GM12878 (cell line): ENCODE data around the gene SCARF2. TPM values are rescaled to one million over a fixed set of nuclear protein-coding genes. Genes with fewer than 3 reads are reported as not detected.
"Not testable (repeated sequence)": the region's sequence is repeated elsewhere in the genome, so short reads cannot be mapped to it uniquely, and the experiment has no call there.

Source experiments
- ATAC-seq: fragments of 200-7000 bp; cut with Tn5 transposase; 3 replicates; pipeline ENCODE4 v1.9.1; 2020; ENCODE audit warnings: mild to moderate bottlenecking, moderate library complexity
- BruUV-seq: library from RNA; stranded (reverse); fragments of 400-500 nt; replicated peaks from 2 replicates; lab custom pipeline; 2021; lab: Mats Ljungman, UMichigan
- CTCF ChIA-PET: fragments of 300-600 bp; sonication (Branson Sonifier 250); formaldehyde crosslinking; extraction: SDS; loops from one replicate; lab custom pipeline; 2021; ENCODE audit warnings: inconsistent platforms; lab: Yijun Ruan, JAX
- POLR2A ChIA-PET: fragments of 350-600 bp; formaldehyde crosslinking; extraction: SDS; loops from one replicate; lab custom pipeline; 2021; ENCODE audit warnings: inconsistent platforms; lab: Charles Lee
- RAD21 ChIA-PET: fragments of 300-600 bp; sonication (Branson Sonifier 250); formaldehyde crosslinking; loops from one replicate; lab custom pipeline; 2023; ENCODE audit warnings: antibody characterized with exemption; ENCODE audit not compliant: unreplicated experiment; lab: Charles Lee
- SMC1A ChIA-PET: fragments of 300-600 bp; sonication (Branson Sonifier 250); formaldehyde crosslinking; loops from one replicate; lab custom pipeline; 2023; ENCODE audit not compliant: unreplicated experiment, uncharacterized antibody; lab: Charles Lee
- DNase-seq: peaks from one replicate; pipeline ENCODE4 v3.0.0-alpha.2; 2011; ENCODE audit warnings: low read depth, low spot score
- FAIRE-seq: peaks from 3 replicates; lab custom pipeline; 2011; peaks lifted over from hg19 to GRCh38; lab: Jason Lieb, UNC
- H2AFZ ChIP-seq: 2 replicates; pipeline ENCODE4 v1.6.0; 2011; ENCODE audit warnings: low read depth, low read length, control low read depth; ENCODE audit not compliant: control insufficient read depth
- H3K27ac ChIP-seq: 2 replicates; pipeline ENCODE4 v1.5.1; 2011; ENCODE audit warnings: control low read depth; ENCODE audit not compliant: control insufficient read depth, insufficient read depth
- H3K27me3 ChIP-seq, 2 experiments: replicated peaks in 1 of 2; 2 replicates each; pipeline versions ENCODE4 v1.6.0 to v1.6.1; 2011; ENCODE audit warnings: low read length in 1 of 2; ENCODE audit not compliant: control insufficient read depth in 2 of 2, insufficient read depth in 2 of 2
- H3K36me3 ChIP-seq, 2 experiments: 2 replicates each; pipeline ENCODE4 v1.5.1; 2011; ENCODE audit warnings: low read length in 1 of 2; ENCODE audit not compliant: control insufficient read depth in 2 of 2, insufficient read depth in 2 of 2
- H3K4me1 ChIP-seq: 2 replicates; pipeline ENCODE4 v1.6.1; 2011; ENCODE audit warnings: mild to moderate bottlenecking, low read length, moderate library complexity, mixed read lengths; ENCODE audit not compliant: control insufficient read depth, insufficient read depth
- H3K4me2 ChIP-seq: 2 replicates; pipeline ENCODE4 v1.6.0; 2011; ENCODE audit warnings: control low read depth; ENCODE audit not compliant: control insufficient read depth, insufficient read depth
- H3K4me3 ChIP-seq: fragments of 200-600 bp; sonication (generic); 2 replicates; pipeline ENCODE4 v1.5.1; 2016
- H3K79me2 ChIP-seq: 2 replicates; pipeline ENCODE4 v1.6.0; 2011; ENCODE audit warnings: low read length; ENCODE audit not compliant: control insufficient read depth, insufficient read depth
- H3K9ac ChIP-seq: 2 replicates; pipeline ENCODE4 v1.8.0; 2011; ENCODE audit warnings: low read length, control low read depth, mixed read lengths; ENCODE audit not compliant: control insufficient read depth, insufficient read depth
- H3K9me3 ChIP-seq: replicated peaks from 3 replicates; pipeline ENCODE4 v1.5.1; 2011; ENCODE audit warnings: mild to moderate bottlenecking, low read length; ENCODE audit not compliant: control insufficient read depth, insufficient read depth
- H4K20me1 ChIP-seq: 2 replicates; pipeline ENCODE4 v1.6.0; 2011; ENCODE audit not compliant: control insufficient read depth, insufficient read depth
- ATF3 ChIP-seq: IDR thresholded peaks from 2 replicates; pipeline ENCODE4 v1.6.1; 2011; ENCODE audit warnings: low read depth, mild to moderate bottlenecking, low read length, moderate library complexity, borderline replicate concordance; ENCODE audit errors: extremely low read depth
- BRCA1 ChIP-seq: IDR thresholded peaks from 2 replicates; pipeline ENCODE4 v1.6.1; 2011; ENCODE audit warnings: low read depth, low read length, improper control_type of control experiment
- CHD4 ChIP-seq: fragments of 200-600 bp; sonication (generic); IDR thresholded peaks from 2 replicates; pipeline ENCODE4 v1.6.1; 2016; ENCODE audit warnings: mild to moderate bottlenecking
- ETV6 ChIP-seq, 2 experiments: fragments of 450-650 bp in 1 of 2; IDR thresholded peaks in 1 of 2; conservative IDR thresholded peaks in 1 of 2; 2 replicates each; pipeline ENCODE4 v1.6.1; 2014; ENCODE audit warnings: antibody characterized with exemption in 1 of 2, borderline replicate concordance in 1 of 2, low read depth in 1 of 2, mild to moderate bottlenecking in 1 of 2, moderate library complexity in 1 of 2
- IRF5 ChIP-seq: fragments of 450-650 bp; IDR thresholded peaks from 2 replicates; pipeline ENCODE4 v1.6.1; 2017; ENCODE audit warnings: borderline replicate concordance
- KLF5 ChIP-seq: fragments of 450-650 bp; IDR thresholded peaks from 2 replicates; pipeline ENCODE4 v1.6.1; 2014; ENCODE audit warnings: mild to moderate bottlenecking; ENCODE audit not compliant: partially characterized antibody
- LARP7 ChIP-seq: fragments of 450-650 bp; IDR thresholded peaks from 2 replicates; pipeline ENCODE4 v1.6.1; 2017; ENCODE audit warnings: mild to moderate bottlenecking
- SMC3 ChIP-seq: IDR thresholded peaks from 2 replicates; pipeline ENCODE4 v1.6.1; 2011; ENCODE audit warnings: low read length, improper control_type of control experiment, borderline replicate concordance
- ZBTB40 ChIP-seq: fragments of 450-650 bp; IDR thresholded peaks from 2 replicates; pipeline ENCODE4 v1.6.1; 2016; ENCODE audit warnings: mild to moderate bottlenecking, moderate library complexity, borderline replicate concordance
- WGBS: methylation state at CpG from one replicate; pipeline ENCODE4 v1.1.6; 2016; ENCODE audit warnings: low lambda C conversion rate; ENCODE audit not compliant: insufficient replicate concordance, insufficient coverage; ENCODE audit errors: missing lambda C conversion rate; 5-methylcytosine and 5-hydroxymethylcytosine counted together
- in situ Hi-C: fragments of 300-500 bp; cut with MboI; formaldehyde crosslinking; loops from 9 replicates; pipeline ENCODE4 v1.14.3; 2018; ENCODE audit warnings: mixed read lengths
- intact Hi-C: fragments of 100-400 bp; cut with micrococcal nuclease; formaldehyde crosslinking; loops from one replicate; pipeline ENCODE4 v1.14.2; 2022; ENCODE audit not compliant: unreplicated experiment
- polyA plus RNA-seq, 11 experiments: library from polyadenylated mRNA; depleted of rRNA in 4 of 11; unstranded in 6 of 11; stranded (reverse) in 5 of 11; fragments of >200 nt; fragmentation: Nextera tagmentation in 4 of 11; fragmentation: Illumina TruSeq in 1 of 11; extraction: Ambion mirVana in 4 of 11; extraction: Trizol in 1 of 11; gene quantifications; 1 replicate in 1 of 11; 2 replicates in 10 of 11; pipeline versions ENCODE4 v1.2.1 to v1.2.3, GENCODE V29; 2011 to 2016; ENCODE audit warnings: inconsistent platforms in 2 of 11, missing spikeins in 2 of 11, low read depth in 1 of 11
- total RNA-seq, 4 experiments: library from RNA; depleted of rRNA in 3 of 4; stranded (reverse); fragments of >200 nt in 3 of 4; fragmentation: Illumina TruSeq in 1 of 4; extraction: Trizol in 1 of 4; gene quantifications; 2 replicates each; pipeline versions ENCODE4 v1.2.1 to v1.2.3, GENCODE V29; 2013 to 2021

Gene SCARF2
- total and polyA plus RNA-seq, 10 of the 15 experiments (the other 5 are each of a cell fraction or from before 2014, with no cell fraction given): 0.01 to 0.74 (median 0.17) TPM; not detected in 5

- DNase-seq: no peak
- ChIA-PET CTCF (interaction anchor here (1.4 kb wide), 1 partner anchor 11 kb away, joined by 7 read pairs; no protein-coding TSS in a partner anchor), SMC1A (interaction anchor here (2.4 kb wide), 1 partner anchor 10 kb away, joined by 5 read pairs; no protein-coding TSS in a partner anchor), POLR2A (no interaction called here), RAD21 (no interaction called here)
- no peak for ATAC-seq
- H4K20me1 ChIP-seq: no peaks in the 10 kb centered on the region
- H3K36me3 ChIP-seq: no peaks in the 10 kb centered on the region; a peak in 2 of 4 replicates
- H3K27ac ChIP-seq: no peak overlapping the region
- H3K9ac ChIP-seq: no peak overlapping the region
- no peaks in the 10 kb centered on the region for H3K79me2 ChIP-seq
- no peak for FAIRE-seq
- no peaks in the 10 kb centered on the region for H3K4me1 ChIP-seq
- BruUV-seq: no TSS peak
- 99% methylated on average over 14 of the region's 14 CpGs for WGBS
- H3K9me3 ChIP-seq: no peaks in the 10 kb centered on the region
- no peak for TF ChIP-seq KLF5
- no peak for TF ChIP-seq ETV6 (conservative IDR thresholded peaks at IDR 0.05 in 1 of 2, IDR thresholded peaks at IDR 0.05 in 1 of 2; ENCODE audit: borderline replicate concordance in 1 of 2, low read depth in 1 of 2)
- no peak for TF ChIP-seq ATF3
- TF ChIP-seq SMC3: no peak
- no peak for TF ChIP-seq CHD4
- TF ChIP-seq BRCA1: no peak
- no peak for TF ChIP-seq ZBTB40
- no peak for TF ChIP-seq IRF5
- no peak for TF ChIP-seq LARP7
- H2AFZ ChIP-seq: no peak overlapping the region
- no peak overlapping the region for H3K4me3 ChIP-seq
- intact Hi-C loops (no loop called here), in situ Hi-C loops (no loop called here)
- H3K4me2 ChIP-seq: no peak overlapping the region
- H3K27me3 ChIP-seq: no peaks in the 10 kb centered on the region
These were observed 46.1 kb upstream of the SCARF2 start for GRCh38 chr22:20483771-20484170.

GRCh38 chr22:20483143-20483506 is 45.5 kb upstream of the SCARF2 start:
- DNase-seq, ATAC-seq, H4K20me1 ChIP-seq, H3K4me3 ChIP-seq, H3K4me2 ChIP-seq, H2AFZ ChIP-seq, H3K4me1 ChIP-seq, intact Hi-C loops, H3K27me3 ChIP-seq, H3K36me3 ChIP-seq, H3K9ac ChIP-seq, H3K9me3 ChIP-seq, SMC1A ChIA-PET, BruUV-seq, H3K27ac ChIP-seq, POLR2A ChIA-PET, FAIRE-seq, RAD21 ChIA-PET, H3K79me2 ChIP-seq, in situ Hi-C loops: not testable (repeated sequence)
- 94% methylated on average over 7 of the region's 7 CpGs for WGBS
- CTCF ChIA-PET: interaction anchor here (1.4 kb wide), 1 partner anchor 11 kb away, joined by 7 read pairs; no protein-coding TSS in a partner anchor
